ENCODE results near the gene VPS37D.

Gene VPS37D

GRCh38 chr7:73633844-73634243 is 33.8 kb upstream of the VPS37D start:
- Histone ChIP-seq H3F3A (ENCODE audit: insufficient read depth) (no peaks in the 10 kb centered on the region), H3K27ac (ENCODE audit: low read depth, low read length) (no peak overlapping the region), H3K9me2 (replicated peaks; ENCODE audit: insufficient read depth, low read length) (no peaks in the 10 kb centered on the region), H2AFZ (ENCODE audit: low read depth, low read length, severe bottlenecking) (no peak overlapping the region), H3K79me2 (ENCODE audit: insufficient read depth, low read length) (no peaks in the 10 kb centered on the region), H3K9me3 (ENCODE audit: insufficient read depth, low read length) (no peaks in the 10 kb centered on the region), H3K4me2 (ENCODE audit: low read depth, low read length, poor library complexity, severe bottlenecking) (no peak overlapping the region), H3K9ac (ENCODE audit: low read length) (no peak overlapping the region), H4K20me1 (ENCODE audit: low read depth, low read length) (no peaks in the 10 kb centered on the region), H3K36me3 (ENCODE audit: low read length) (no peaks in the 10 kb centered on the region), H3K27me3 (ENCODE audit: low read length) (no peaks in the 10 kb centered on the region), H3K4me3 (ENCODE audit: insufficient read depth, low read length, poor library complexity, severe bottlenecking) (no peak overlapping the region)
- TF ChIP-seq, protein P1, sequence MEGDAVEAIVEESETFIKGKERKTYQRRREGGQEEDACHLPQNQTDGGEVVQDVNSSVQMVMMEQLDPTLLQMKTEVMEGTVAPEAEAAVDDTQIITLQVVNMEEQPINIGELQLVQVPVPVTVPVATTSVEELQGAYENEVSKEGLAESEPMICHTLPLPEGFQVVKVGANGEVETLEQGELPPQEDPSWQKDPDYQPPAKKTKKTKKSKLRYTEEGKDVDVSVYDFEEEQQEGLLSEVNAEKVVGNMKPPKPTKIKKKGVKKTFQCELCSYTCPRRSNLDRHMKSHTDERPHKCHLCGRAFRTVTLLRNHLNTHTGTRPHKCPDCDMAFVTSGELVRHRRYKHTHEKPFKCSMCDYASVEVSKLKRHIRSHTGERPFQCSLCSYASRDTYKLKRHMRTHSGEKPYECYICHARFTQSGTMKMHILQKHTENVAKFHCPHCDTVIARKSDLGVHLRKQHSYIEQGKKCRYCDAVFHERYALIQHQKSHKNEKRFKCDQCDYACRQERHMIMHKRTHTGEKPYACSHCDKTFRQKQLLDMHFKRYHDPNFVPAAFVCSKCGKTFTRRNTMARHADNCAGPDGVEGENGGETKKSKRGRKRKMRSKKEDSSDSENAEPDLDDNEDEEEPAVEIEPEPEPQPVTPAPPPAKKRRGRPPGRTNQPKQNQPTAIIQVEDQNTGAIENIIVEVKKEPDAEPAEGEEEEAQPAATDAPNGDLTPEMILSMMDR (IDR thresholded peaks at IDR 0.05; ENCODE audit: insufficient read depth, low read length, poor library complexity, severe bottlenecking), result no peak
- no peak for TF ChIP-seq EZH2phosphoT487 (conservative IDR thresholded peaks at IDR 0.05; ENCODE audit: low read length)

DNA sequence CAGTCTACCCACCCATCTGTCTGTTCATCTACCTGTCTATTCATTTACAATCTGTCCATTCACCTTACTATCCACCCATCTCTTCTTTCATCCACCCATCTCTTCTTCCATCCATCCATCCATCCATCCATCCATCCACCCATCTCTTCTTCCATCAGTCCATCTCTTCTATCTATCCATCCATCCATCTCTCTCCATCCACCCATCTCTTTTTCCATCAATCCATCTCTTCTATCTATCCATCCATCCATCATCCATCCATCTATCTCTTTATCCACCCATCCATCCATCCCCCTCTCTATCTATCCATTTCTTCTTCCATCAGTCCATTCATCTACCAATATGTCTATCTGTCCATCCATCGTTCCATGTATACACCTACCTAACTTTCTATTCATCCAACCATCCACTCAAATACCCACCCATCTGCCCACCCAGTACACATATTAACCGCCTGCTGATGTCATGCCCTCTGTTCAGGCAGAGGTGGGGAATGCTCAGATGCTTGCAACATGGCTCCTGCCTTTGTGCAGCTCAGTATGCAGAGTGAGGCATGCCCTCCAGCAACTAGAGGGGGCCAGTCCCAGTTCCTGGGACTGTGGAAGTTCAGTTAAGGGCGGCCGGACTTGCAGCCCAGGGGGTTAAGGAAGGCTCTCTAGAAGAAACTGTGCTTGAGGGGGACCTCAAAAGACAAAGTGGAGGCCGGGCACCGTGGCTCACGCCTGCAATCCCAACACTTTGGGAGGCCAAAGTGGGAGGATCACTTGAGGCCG is 32.0 kb upstream of the VPS37D start:
- no peaks in the 10 kb centered on the region for H3F3A ChIP-seq (ENCODE audit: insufficient read depth)
- no peak overlapping the region for H3K4me3 ChIP-seq (ENCODE audit: insufficient read depth, low read length, poor library complexity, severe bottlenecking)
- no peaks in the 10 kb centered on the region for H3K27me3 ChIP-seq (ENCODE audit: low read length)
- H3K79me2 ChIP-seq (ENCODE audit: insufficient read depth, low read length), result no peaks in the 10 kb centered on the region
- H3K9me3 ChIP-seq (ENCODE audit: insufficient read depth, low read length), result no peaks in the 10 kb centered on the region
- no peak for TF ChIP-seq EZH2phosphoT487 (conservative IDR thresholded peaks at IDR 0.05; ENCODE audit: low read length)
- TF ChIP-seq, protein P1 (IDR thresholded peaks at IDR 0.05; ENCODE audit: insufficient read depth, low read length, poor library complexity, severe bottlenecking), result no peak
- no peaks in the 10 kb centered on the region for H3K9me2 ChIP-seq (replicated peaks; ENCODE audit: insufficient read depth, low read length)
- H4K20me1 ChIP-seq (ENCODE audit: low read depth, low read length), result no peaks in the 10 kb centered on the region
- H3K4me2 ChIP-seq (ENCODE audit: low read depth, low read length, poor library complexity, severe bottlenecking), result no peak overlapping the region
- H3K36me3 ChIP-seq (ENCODE audit: low read length), result no peaks in the 10 kb centered on the region
- H3K27ac ChIP-seq (ENCODE audit: low read depth, low read length), result no peak overlapping the region
- no peak overlapping the region for H2AFZ ChIP-seq (ENCODE audit: low read depth, low read length, severe bottlenecking)
- no peak overlapping the region for H3K9ac ChIP-seq (ENCODE audit: low read length)

GRCh38 chr7:73638911-73639310 is 28.7 kb upstream of the VPS37D start:
- H3K9me3 ChIP-seq (ENCODE audit: insufficient read depth, low read length), result no peaks in the 10 kb centered on the region
- H4K20me1 ChIP-seq (ENCODE audit: low read depth, low read length), result no peaks in the 10 kb centered on the region
- H3K27ac ChIP-seq (ENCODE audit: low read depth, low read length), result no peak overlapping the region
- no peaks in the 10 kb centered on the region for H3K9me2 ChIP-seq (replicated peaks; ENCODE audit: insufficient read depth, low read length)
- H3K9ac ChIP-seq (ENCODE audit: low read length), result no peak overlapping the region
- no peaks in the 10 kb centered on the region for H3K36me3 ChIP-seq (ENCODE audit: low read length)
- no peaks in the 10 kb centered on the region for H3K79me2 ChIP-seq (ENCODE audit: insufficient read depth, low read length)
- no peaks in the 10 kb centered on the region for H3K27me3 ChIP-seq (ENCODE audit: low read length)
- no peak overlapping the region for H3K4me2 ChIP-seq (ENCODE audit: low read depth, low read length, poor library complexity, severe bottlenecking)
- TF ChIP-seq, protein P1 (IDR thresholded peaks at IDR 0.05; ENCODE audit: insufficient read depth, low read length, poor library complexity, severe bottlenecking), result no peak
- TF ChIP-seq EZH2phosphoT487 (conservative IDR thresholded peaks at IDR 0.05; ENCODE audit: low read length), result no peak
- H3K4me3 ChIP-seq (ENCODE audit: insufficient read depth, low read length, poor library complexity, severe bottlenecking), result no peak overlapping the region
- H2AFZ ChIP-seq (ENCODE audit: low read depth, low read length, severe bottlenecking), result no peak overlapping the region
- H3F3A ChIP-seq (ENCODE audit: insufficient read depth), result no peaks in the 10 kb centered on the region

All from SU-DHL-6 (cell line).